HG03025 (cell line): ENCODE measurements around the gene TASL.
"Not testable (repeated sequence)": the region's sequence is repeated elsewhere in the genome, so short reads cannot be mapped to it uniquely, and the experiment has no call there.

ENCODE experiments used
- ATAC-seq: cut with Tn5 transposase; IDR thresholded peaks from one replicate; pipeline ENCODE4 v1.9.1; 2021; ENCODE audit warnings: mild to moderate bottlenecking, moderate library complexity; ENCODE audit not compliant: unreplicated experiment, low FRiP score

The TASL gene

GRCh38 chrX:30577362-30577991 is at the start of gene TASL:
TSS of gene TASL (minus strand) at chrX:30577766. CDS start at chrX:30560355, 17,411 bp downstream.
- peak; percentile 88 for ATAC-seq

GRCh38 chrX:30626402-30626801 is 48.8 kb upstream of the TASL start:
- ATAC-seq = no peak

GRCh38 chrX:30622361-30622760 is 44.8 kb upstream of the TASL start:
- no peak for ATAC-seq

GRCh38 chrX:30620980-30621618 is 43.5 kb upstream of the TASL start:
- no peak for ATAC-seq

GRCh38 chrX:30620125-30620524 is 42.6 kb upstream of the TASL start:
- no peak for ATAC-seq

GRCh38 chrX:30618160-30618765 is 40.7 kb upstream of the TASL start:
- ATAC-seq = no peak

- no peak for ATAC-seq
Observed at GRCh38 chrX:30615229-30615628, 37.7 kb upstream of the TASL start.

- ATAC-seq = no peak
Observed at GRCh38 chrX:30613721-30614120, 36.2 kb upstream of the TASL start.

- ATAC-seq = no peak
Observed at GRCh38 chrX:30612250-30612655, 34.7 kb upstream of the TASL start.

GRCh38 chrX:30610026-30610425 is 32.5 kb upstream of the TASL start:
- ATAC-seq = no peak

- no peak for ATAC-seq
Observed at GRCh38 chrX:30607155-30607554, 29.6 kb upstream of the TASL start.

- not testable (repeated sequence) for ATAC-seq
Observed at GRCh38 chrX:30600269-30601176, 23.0 kb upstream of the TASL start.

- peak; percentile 93 for ATAC-seq
Observed at GRCh38 chrX:30597216-30598012, 19.8 kb upstream of the TASL start.

- ATAC-seq = no peak
Observed at GRCh38 chrX:30593440-30594200, 16.1 kb upstream of the TASL start.

- ATAC-seq = no peak
Observed at GRCh38 chrX:30592831-30593230, 15.3 kb upstream of the TASL start.

GRCh38 chrX:30590368-30590767 is 12.8 kb upstream of the TASL start:
- ATAC-seq = no peak

- peak; percentile 53 for ATAC-seq
Observed at GRCh38 chrX:30589146-30589888, 11.8 kb upstream of the TASL start.

- no peak for ATAC-seq
Observed at GRCh38 chrX:30586516-30586915, 8.9 kb upstream of the TASL start.

- no peak for ATAC-seq
Observed at GRCh38 chrX:30582664-30583063, 5.1 kb upstream of the TASL start.
